HG03108 (cell line): ENCODE data around the gene HVCN1.
"Not testable (repeated sequence)": the region's sequence is repeated elsewhere in the genome, so short reads cannot be mapped to it uniquely, and the experiment has no call there.

ENCODE experiments used
- ATAC-seq: cut with Tn5 transposase; IDR thresholded peaks from one replicate; pipeline ENCODE4 v1.9.1; 2021; ENCODE audit warnings: moderate library complexity; ENCODE audit not compliant: unreplicated experiment

Gene HVCN1

GRCh38 chr12:110688446-110689280 is at the start of gene HVCN1:
Gene HVCN1, minus strand, starts transcription at chr12:110689115. Its CDS starts 5,870 bp downstream, at chr12:110683245.
- peak; percentile 21 for ATAC-seq

DNA sequence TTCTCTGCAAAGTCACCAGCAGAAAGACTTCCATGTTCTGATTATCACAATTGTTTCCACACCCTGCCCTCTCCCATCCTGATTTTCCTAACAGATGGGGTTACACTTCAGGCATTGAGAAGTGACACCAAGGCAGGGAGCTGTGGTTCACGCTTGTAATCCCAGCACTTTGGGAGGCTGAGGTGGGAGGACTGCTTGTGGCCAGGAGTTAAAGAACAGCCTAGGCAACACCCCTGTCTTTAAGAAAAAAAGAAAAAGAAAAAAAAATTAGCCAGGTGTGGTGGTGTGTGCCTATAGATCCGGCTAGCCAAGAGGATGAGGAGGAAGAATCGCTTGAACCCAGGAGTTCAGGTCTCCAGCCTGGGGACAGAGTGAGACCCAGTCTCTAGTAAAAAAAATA is 48.6 kb upstream of the HVCN1 start:
- no peak for ATAC-seq

DNA sequence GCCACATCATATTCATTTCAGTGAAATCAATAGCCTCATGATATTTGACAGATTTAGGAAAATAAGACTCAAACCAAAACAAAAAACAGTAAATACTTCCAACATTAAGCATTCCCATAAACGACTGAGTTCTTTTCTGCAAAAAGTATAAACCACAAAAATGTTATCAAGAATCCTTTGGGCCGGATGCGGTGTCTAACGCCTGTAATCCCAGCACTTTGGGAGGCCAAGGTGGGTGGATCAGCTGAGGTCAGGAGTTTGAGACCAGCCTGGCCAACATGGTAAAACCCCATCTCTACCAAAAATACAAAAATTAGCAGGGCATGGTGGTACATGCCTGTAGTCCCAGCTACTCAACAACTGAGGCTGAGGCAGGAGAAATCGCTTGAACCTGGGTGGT is 48.1 kb upstream of the HVCN1 start:
- not testable (repeated sequence) for ATAC-seq

DNA sequence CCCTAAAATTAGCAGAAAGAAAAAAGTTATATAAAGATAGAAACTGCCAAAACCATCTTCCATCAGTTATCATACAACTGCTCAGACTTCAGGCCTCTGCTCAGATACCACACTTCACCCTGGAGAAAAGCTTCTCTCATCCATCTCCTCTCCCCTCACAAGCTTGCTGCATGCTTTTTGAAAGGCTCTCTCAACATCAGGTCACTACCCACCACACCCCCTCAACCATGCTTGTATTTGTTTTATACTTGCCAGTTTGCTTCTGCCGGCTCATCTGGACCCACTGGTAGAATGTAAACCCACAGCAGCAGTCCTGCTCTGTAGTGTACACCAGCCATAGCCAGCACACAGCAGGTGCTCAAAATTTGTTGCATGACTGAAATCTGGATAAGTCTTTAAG is 45.0 kb upstream of the HVCN1 start:
- ATAC-seq = no peak

DNA sequence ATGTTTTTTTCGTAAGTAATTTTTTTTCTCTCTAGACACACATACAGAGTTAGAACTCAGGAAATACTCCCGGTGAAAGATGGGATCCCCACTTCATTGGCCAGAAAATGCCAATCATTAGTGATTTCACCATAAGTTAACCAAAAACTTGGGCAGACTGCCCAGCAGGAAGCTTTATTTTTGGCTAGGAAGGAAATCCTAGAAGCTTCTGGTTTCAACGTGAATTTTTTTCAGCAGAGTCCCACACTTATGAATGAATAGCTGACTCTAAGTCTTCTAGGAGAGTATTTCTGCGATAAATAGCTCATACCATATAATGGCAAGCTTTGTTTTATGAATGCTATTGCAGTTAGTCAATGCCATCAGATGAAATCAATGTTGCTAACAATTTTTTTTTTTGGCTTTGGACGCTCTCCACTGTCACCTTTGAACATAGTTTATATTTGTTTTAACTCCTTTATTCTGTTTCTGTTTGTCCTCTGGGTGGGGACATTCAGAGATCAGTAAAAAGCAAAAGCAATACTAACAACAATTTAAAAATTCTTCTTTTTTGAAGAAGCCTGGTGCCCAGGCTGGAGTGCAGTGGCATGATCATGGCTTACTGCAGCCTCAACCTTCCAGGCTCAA is 44.3 kb upstream of the HVCN1 start:
- no peak for ATAC-seq

- ATAC-seq = no peak
Measured at GRCh38 chr12:110732572-110732971, 43.7 kb upstream of the HVCN1 start.

GRCh38 chr12:110731479-110731878 is 42.6 kb upstream of the HVCN1 start:
- ATAC-seq = no peak

- ATAC-seq = no peak
Measured at GRCh38 chr12:110728628-110729027, 39.7 kb upstream of the HVCN1 start.

DNA sequence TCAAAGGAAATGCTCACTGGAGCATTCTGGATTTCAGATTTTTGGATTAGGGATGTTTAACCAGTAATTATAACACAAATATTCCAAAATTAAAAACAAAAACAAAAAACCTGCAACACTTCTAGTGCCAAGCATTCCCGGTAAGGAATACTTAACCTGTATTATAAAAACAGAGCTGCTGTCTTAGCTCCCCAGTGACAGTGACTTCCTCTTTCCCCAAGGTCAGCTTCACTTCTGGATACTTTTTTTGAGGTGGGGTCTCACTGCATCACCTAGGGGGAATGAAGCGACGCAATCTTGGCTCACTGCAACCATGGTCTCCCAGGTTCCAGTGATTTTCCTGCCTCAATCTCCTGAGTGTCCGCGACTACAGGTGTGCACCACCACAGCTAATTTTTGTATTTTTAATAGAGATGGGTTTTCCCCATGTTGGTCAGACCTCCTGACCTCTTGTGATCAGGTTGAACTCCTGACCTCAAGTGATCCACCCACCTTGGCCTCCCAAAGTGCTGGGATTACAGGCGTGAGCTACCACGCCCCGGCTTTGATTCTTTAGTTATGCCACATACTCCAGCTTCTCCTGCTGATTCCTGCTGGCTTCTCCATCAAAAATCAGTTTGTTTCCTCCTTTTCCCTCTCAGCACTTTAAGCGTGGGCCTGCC is 37.9 kb upstream of the HVCN1 start:
- ATAC-seq = no peak

GRCh38 chr12:110726028-110726427 is 37.1 kb upstream of the HVCN1 start:
- no peak for ATAC-seq

DNA sequence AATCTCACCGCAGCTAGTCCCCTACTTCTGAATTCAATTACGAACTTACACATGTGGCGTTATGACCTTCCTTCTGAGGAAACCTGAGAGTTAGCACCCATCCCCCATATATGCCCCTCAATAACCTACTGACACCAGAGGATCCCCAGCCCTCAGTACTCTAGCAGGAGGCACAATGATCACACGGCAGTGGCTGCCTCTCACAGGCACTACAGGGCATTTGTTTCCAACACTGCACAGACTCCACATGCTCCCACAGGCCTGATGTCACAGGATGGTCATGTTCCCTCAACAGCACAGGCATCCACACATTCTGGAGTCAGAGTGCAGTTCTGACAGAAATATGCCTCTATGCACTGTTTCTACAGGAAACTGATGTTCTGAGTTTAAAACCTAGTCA is 36.4 kb upstream of the HVCN1 start:
- no peak for ATAC-seq

DNA sequence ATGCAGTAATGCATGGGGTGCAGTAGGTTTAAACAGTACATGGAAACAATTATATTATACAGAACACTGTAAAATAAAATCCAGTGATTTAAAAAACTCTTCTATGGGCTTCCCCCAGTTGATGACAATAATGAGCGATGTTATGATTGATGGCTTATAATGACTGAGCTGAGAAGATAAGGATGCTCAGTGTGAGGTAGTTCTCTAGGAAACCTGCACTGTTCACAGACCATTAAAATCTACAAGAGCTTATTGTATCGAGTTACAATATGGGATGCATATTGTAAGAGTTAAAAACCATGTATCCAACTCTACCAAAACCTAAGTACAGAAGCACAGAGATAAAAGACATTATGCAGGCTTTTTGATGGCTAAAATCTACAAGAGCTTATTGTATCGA is 34.0 kb upstream of the HVCN1 start:
- not testable (repeated sequence) for ATAC-seq

GRCh38 chr12:110721570-110721969 is 32.7 kb upstream of the HVCN1 start:
- ATAC-seq = no peak

DNA sequence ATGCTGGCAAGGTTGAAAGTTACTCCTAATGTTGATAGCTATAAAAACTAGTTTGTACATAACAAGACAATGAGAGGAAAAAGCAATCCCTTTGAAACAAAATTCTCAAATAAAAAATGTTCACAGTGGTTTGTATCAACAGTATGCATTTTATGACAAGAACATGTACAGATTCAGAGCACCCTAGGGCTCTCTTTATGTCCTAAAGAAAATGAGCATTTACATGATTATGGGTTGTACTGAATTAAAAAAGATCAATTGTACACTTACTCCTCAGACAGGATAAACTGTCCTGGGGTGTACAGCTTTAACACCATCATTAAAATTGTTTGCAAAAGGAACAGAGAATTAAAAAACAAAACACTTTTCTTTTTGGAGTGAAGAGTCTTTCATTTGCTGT is 31.6 kb upstream of the HVCN1 start:
- ATAC-seq = no peak

DNA sequence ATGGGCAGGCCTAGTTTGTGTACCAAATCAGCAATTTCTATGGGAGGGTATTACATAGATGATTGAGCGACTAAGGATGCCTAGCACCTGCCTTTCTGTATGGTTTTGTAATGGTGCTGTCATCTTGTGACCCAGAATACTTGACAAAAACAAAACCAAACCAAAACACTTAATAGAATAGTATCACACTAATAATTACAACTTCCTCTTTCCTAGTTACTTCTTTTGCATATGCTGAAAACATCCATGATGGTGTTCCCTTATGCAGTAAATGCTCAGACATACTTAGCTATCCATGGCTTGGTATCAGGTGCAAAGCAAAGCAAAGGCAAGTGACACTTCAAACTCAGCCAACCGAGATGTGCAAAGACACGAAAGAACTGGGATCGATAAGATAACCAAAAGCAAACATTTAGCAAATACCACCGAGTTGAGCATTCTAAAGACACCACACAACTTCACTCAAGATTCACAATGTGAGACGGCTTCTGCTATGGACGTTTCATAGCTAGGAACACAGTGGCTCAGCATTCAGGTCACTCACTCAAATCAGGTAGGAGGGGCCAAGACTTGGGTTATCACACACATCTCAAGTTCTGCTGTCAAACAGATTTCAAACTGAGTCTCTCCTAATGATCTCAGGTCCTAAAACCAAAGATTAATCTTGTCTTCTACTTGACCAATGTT is 29.4 kb upstream of the HVCN1 start:
- no peak for ATAC-seq

DNA sequence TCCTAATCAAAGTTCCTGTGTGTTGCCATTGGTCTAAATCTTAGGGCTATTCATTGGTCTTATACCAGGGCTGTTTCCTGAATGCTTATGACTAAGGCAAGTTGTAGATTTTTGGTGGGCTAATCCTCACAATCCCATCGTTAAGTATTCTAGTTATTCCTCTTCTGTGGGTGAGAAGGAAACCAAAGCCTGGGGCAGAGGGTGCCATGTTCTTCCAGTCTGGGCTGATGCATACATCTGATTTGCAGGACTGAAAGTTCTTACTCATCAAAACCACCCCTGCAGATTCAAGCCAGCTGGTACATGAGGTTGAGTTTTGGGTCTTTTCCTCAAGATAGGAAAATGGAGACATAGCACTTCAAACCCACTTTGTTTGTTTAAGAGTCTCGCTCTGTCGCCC is 28.1 kb upstream of the HVCN1 start:
- ATAC-seq = no peak

- no peak for ATAC-seq
Measured at GRCh38 chr12:110708917-110709316, 20.0 kb upstream of the HVCN1 start.

GRCh38 chr12:110705309-110705708 is 16.4 kb upstream of the HVCN1 start:
- no peak for ATAC-seq

GRCh38 chr12:110704750-110705149 is 15.8 kb upstream of the HVCN1 start:
- no peak for ATAC-seq

GRCh38 chr12:110704231-110704630 is 15.3 kb upstream of the HVCN1 start:
- ATAC-seq = no peak

DNA sequence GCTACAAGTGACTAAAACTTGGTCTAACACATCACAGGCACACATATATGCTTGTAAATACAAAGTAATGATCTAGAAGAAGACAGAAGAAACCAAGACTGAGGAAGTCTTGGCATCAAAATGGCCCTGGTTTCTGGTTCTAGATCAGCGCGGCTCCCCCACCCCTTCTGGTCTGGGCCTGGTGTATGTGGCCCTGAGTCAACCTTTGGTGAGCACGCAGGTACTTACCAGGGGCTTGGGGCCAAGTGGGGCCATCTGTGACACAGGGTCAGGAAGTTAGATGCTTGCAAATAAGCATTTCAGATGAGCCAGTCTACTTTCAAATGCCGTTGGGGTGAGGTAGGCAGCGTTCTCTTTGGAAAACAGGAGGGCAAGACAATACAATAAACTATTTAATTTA is 13.2 kb upstream of the HVCN1 start:
- no peak for ATAC-seq
